Limb (tissue), 2 donors: Measurements from ENCODE around the gene MFSD6.
"Not testable (repeated sequence)": the region's sequence is repeated elsewhere in the genome, so short reads cannot be mapped to it uniquely, and the experiment has no call there.

Source experiments
- DNase-seq, 2 donors: peaks; one replicate each; pipeline ENCODE4 v3.0.0-alpha.2; 2016; ENCODE audit errors: extremely low spot score in 2 of 2

MFSD6 gene

DNA sequence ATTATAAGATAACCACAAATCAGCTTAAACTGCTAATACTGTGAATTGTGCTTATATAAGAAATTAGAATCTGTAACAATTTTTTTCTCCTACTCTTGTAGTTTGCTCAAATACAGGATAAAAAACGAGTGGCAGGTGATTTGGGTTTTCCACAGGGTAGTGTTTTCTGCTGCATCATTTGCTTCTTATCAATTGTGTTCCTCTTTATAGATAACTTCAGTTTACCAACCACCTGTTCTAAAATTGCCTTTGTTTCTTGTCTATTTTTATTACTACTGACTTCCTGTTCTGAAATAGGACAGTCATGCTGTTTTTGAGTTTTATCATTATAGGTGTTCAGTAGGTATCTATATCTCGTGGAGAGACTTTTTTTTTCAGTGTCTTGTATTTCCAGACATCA lies 56.9 kb downstream of the MFSD6 start:
- DNase-seq = no peak

DNA sequence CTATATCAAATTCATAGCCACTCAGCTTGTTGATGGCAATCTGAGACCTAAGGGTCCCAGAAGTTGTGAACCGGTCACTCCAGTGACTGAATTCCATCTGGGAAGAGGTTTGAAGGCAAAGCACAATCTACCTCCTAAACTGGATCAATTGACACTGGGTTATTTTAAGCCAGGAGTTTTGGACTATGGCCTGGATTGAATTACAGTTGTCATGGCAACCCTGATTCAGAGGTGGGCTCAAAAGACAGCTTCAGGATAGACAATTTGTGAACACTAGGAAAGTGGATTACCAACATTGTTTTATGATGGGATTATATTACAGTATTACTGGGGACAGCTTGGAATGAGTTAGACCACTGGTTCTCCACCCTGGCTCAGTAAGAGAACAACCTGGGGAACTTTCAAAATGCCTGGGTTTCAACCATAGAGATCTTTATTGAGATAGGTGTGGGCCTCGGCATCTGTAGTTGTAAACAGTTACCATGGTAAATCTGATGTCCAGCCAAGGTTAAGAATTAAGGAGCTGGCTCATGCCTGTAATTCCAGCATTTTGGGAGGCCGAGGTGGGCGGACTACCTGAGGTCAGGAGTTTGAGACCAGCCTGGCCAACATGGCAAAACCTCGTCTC lies 58.8 kb downstream of the MFSD6 start:
- DNase-seq = no peak

DNA sequence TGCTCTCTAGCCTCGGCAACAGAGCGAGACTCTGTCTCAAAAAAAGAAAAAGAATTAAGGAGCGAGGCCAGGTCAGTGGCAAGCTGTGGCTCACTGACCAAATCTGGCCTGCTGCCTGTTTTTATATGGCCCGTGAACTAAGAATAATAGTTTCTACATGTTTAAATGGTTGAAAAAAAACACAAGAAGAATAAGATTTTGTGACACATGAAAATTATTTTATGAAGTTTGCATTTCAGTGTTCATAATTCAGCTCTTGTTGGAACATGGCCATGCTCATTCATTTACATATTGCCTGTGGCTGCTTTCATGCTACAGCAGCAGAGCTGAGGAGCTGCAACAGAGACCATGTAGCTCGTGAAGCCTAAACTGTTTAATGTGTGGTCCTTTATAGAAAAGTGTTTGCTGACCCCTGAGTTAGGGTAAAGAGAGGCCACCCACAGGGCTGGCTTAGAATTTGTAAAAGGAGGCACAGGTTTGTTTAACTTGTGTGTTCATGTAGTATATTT lies 59.5 kb downstream of the MFSD6 start:
- peak in 1 of 2 donors; percentile 53 for DNase-seq

DNA sequence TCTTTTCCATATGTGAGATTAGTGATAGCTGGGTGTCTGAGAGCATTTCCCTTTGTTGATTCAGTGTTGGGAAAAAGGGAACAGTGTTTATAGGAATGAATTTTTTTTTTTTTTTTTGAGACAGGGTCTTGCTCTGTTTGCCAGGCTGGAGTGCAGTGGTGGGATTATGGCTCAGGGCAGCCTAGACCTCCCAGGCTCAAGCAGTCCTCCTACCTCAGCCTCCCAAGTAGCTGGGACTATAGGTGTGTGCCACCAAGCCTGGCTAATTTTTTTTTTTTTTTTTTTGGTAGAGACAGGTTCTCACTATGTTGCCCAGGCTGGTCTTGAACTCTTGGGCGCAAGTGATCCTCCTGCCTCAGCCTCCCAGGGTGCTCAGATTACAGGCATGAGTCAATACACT lies 60.2 kb downstream of the MFSD6 start:
- not testable (repeated sequence) for DNase-seq

DNA sequence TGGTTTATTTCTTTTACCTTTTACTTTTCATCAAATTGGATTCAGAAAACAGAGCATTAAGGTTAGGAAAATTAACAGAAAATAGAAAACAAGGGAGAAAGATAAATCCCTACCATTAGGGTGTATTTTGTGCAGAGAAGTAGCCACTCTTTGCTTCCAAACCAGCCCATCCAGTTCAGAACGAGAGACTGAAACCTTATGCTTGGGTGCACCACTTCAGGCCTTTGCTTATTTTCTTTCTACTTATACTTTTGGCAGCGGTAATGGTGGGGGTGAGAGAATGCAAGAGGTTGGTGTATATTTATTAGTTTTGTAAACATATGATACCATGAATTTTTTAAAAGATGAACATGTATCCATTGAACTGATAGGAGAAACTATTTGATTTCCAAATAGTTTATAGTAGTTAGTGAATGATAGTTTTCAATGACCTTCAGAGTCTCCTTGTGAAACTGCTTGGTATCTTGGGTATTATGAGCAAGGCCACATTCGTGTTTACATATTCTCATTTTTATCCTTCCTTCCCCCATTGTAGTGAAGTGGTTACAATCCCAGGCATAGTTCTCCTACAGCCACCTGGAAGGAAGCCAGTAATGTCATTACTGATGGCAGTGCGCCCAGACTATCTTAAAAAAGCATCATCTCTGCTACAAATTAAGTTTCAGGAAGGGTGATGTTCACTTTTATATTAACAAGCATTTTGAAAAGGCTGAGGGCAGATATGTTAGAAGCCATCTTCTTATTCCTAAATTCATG lies 60.8 kb downstream of the MFSD6 start:
- peak; percentile 82 to 92 for DNase-seq

DNA sequence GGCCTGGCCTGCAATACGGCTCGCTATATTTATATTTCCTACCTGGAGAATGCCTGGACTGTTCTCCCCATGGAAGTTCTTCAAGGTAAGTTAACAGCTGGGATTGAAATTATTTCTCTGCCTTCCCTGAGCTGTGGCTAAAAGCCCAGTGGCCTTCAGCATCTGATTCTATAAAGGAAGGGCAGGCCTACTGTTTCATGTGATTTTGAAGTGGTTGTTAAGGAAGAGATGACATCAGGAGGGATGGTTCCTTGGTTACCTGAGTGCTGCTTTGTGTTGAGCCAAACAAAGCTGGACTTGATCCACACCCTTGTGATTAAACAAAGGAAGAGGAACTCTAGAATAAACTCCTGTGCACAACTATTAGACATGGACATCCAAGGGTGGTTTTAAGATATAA lies 61.6 kb downstream of the MFSD6 start:
- DNase-seq = peak; percentile 35 to 68

DNA sequence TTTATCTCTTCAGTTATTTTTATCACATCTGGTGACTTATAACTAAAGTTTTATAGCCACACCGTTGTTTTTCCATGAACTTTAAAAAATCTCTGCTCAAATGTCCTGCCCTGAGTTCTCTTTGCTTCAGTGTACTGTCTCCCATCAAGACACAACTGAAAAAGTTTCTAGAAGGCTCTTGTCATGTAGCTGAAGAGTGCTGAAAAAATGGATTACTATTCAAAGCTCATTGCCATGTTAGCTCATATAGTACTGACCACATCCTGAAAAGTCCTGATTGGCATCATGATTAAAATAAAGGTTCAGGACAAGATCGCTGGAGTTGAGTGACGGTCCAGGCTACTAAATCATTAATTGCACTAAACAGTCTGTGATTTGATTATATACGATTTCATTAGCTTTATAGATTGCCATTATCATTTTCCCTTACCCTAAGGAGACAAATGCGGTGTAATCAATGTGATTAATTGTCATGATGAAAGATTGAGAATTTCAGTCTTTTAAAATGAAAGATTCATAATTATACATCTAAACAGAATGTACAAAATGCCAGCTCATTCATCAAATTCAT lies 62.2 kb downstream of the MFSD6 start:
- DNase-seq = no peak

DNA sequence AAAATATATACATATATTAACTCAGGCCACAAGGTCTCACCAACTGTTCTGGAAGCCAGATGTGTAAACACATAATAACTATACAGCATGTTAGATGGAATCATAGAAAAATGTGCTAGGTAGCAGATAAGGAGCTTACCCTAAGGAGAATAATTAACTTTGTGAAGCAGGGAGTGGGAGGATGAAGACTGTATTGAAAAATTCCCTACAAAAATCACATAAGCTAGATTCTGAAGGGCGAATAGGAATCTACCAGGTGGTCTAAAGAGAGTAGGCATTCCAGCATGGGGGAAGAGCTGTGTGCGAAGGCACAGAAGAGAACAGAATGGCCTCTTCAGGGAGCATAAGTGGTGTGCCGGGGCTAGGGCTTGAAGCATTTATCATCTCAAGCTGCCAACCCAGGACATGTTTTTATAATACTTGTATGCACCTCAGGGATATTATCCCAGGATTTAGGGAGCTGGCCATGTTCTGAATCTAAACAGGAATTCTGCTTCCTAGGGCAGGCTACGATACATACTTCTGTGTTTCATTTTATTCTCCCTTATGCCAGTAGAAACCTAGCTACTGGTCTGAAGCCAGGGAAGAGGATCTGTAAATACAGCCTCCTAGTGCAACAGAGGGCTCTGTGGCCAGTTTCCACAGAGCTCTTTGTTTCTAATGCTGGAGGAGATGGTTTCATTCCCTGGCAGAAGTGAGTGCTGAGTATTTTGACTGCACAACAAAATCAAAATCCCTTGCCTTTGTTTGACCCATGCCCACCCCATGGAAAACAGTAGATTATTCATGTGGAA lies 69.7 kb downstream of the MFSD6 start:
- DNase-seq = no peak

DNA sequence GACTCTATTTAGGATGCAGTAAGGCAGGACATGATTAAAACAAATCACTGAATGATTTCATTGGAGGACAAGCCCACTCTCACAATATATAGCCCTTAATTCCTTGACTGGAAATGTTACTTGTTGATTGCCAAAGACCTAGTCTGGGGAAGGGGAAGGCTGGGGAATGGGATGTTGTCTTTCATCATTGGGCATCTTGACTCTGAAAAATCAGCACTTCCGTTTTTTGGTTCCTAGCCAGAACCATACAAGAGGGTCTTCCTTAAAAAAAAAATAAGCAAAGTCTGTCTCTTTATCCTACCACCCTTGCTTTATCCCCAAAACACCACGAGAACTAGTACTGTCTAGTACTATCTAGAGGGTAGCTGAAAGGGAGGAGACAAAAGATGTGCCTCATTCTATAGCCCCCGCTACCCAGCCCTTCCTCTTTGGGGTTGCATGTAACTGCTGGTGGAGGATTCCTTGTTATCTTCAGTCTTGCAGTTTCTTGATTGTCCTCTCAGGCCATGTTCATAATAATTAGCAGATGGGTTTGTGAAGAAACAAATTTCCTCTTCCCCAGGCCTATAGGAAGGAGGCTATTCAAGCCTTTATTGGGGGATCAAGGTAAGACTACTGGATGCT lies 70.5 kb downstream of the MFSD6 start:
- DNase-seq = no peak

DNA sequence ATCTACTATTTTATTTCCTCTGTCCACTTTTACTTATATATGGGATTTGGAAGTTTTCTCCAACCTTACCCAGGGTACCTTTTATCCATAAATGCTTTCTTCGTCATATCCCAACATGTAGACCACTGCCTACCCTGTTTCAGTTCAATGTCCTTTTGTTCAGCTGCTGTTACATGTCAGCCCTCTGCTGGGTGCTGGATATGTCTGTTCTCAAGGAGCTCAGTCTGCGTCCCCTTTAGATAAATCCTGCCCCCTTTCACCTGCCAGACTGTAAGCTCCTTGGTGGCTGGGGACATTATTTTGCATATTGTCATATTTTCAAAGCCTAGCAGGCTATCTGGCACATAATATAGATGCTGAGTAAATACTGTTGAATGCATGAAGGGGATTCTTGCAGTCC lies 73.2 kb downstream of the MFSD6 start:
- no peak for DNase-seq

DNA sequence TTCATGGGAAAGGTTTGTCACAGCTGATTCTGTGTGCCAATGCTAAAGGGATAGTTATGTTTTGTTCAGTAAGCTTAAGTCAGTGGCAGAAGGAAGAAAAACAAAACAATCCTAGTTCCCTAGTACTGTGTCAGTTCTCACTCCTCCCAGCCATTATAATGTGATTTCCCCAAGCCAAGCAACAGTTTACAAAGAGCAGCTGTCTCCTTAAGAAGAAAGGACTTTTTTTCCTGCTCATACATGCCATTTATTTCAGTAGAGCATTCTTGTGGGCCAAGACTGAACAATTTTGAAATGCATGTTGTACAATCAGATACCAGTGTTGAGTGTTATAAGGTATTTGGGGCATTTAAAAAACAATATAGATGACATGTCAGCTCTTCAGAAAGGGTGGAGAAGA lies 74.3 kb downstream of the MFSD6 start:
- no peak for DNase-seq

DNA sequence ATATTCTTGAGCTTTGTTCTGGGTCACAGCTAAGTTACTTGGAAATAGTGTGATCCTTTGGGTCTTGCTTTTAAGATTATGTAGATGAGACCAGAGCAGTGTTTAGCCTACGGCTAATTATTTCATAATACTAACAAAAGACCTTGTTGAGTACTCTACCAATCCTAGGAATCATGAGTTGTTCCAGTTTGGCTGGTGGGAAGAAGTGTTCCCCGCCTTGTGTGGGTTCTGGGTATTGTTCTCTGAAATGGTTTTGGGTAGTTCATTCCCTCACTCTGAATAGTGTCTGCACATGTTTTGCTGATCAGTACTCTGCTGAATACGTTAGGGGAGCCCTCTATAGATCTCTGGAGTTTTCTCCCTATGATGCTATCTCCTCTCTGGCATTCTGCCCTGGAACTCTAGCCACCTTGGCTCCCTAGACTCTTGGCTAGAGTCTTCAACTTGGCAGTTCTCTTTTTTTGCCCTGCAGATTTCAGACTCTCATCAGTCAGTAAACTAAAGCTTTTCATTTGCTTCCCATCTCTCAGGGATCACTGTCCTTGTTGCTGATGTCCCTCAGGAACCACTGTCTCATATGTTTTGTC lies 78.0 kb downstream of the MFSD6 start:
- DNase-seq = no peak

DNA sequence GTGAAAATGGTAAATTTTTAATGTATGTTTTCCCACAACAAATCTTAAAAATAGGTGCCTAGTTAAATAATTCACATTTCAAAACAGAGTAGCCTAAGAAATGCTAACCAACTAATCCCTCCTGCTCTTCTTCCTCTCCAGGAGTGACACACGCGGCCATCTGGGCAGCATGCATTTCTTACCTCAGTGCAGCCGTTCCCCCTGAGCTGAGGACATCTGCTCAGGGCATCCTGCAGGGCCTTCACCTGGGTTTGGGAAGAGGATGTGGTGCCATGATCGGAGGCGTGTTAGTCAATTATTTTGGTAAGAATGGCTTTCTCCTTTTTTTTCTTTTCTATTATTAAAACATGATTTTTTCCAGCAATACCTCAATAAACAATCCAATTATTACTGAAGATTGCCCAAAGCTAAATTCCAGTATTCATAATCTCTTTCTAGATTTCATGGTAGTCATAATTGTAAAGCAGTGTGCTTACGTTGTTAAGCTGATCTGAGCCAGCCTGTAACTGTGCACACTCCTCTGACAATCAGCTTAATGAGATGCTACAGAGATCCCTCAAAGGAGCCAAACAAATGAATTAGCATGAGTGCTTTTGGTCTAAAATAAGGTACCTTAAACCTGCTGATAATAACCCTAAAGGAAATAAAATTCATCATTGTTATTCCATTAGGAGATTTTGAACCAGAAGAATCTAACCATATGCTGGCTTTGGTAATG lies 80.5 kb downstream of the MFSD6 start:
- DNase-seq = no peak

DNA sequence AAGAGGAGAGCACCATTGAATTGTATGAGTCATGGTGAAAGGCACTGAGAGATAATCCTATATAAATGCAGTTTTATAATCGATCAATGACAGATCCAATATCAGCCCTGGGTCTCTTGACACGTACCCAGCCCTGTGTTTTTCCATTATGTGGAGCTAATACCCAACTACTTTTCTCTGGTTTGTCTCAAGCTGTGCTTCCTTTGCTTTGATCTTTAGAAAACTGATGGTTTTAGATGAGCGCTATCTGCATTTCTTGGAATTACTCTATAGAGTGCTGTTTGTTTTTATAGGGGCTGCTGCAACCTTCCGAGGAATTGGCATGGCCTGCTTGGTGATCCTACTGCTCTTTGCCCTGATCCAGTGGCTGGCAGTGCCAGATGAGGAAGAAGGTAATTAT lies 81.3 kb downstream of the MFSD6 start:
- DNase-seq = no peak

DNA sequence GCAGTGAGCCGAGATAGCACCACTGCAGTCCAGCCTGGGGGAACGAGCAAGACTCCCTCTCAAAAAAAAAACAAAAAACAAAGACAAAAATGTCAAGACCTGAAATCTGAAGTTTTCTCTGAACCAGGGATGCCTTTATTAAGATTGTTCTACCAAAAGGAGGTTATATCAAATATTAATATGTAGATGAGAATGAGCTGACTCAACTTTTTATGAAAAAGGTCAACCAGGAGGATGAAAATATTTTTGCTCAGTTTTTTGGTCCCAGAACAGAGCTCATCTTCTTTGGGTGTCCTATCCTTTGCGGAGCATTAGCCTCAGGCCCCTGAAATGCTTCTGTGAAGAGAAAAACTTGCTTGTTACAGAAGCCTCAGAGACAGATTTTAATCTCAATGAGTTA lies 82.3 kb downstream of the MFSD6 start:
- DNase-seq = no peak

DNA sequence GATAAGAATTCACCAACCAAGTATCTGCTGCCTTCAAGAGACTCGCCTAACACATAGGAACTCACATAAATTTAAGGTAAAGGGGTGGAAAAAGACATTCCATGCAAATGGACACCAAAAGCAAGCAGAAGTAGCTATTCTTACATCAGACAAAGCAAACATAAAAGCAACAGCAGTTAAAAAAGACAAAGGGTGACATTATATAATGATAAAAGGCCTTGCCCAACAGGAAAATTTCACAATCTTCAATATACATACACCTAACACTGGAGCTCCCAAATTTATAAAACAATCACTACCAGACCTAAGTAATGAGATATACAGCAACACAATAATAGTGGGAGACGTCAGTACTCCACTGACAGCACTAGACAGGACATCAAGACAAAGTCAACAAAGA lies 84.9 kb downstream of the MFSD6 start:
- no peak for DNase-seq

DNA sequence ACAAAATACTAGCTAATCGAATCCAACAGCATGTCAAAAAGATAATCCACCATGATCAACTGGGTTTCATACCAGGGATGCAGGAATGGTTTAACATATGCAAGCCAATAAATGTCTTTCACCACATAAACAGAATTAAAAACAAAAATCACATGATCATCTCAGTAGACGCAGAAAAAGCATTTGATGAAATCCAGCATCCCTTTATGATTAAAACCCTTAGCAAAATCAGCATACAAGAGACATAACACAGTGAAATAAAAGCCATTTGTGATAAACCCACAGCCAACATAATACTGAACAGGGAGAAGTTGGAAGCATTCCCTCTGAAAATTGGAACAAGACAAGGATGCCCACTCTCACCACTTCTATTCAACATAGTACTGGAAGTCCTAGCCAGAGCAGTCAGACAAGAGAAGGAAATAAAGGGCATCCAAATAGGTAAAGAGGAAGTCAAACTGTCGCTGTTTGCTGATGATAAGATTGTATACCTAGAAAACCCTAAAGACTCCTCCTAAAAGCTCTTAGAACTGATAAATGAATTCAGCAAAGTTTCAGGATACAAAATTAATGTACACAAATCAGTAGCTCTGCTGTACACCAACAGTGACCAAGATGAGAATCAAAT lies 86.6 kb downstream of the MFSD6 start:
- DNase-seq = not testable (repeated sequence)

DNA sequence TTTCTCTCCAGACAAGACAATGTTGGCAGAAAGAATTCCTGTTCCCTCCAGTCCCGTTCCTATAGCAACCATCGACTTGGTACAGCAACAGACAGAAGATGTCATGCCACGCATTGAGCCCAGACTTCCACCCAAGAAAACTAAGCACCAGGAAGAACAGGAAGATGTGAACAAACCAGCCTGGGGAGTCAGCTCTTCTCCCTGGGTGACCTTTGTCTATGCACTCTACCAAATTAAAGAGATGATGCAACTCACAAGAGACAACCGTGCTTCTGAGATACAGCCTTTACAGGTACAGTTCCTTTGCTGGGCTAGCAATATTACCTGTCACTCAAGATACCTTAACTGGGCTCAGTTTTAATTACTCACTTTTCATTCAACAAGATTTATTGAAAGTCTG lies 89.3 kb downstream of the MFSD6 start:
- DNase-seq = no peak

DNA sequence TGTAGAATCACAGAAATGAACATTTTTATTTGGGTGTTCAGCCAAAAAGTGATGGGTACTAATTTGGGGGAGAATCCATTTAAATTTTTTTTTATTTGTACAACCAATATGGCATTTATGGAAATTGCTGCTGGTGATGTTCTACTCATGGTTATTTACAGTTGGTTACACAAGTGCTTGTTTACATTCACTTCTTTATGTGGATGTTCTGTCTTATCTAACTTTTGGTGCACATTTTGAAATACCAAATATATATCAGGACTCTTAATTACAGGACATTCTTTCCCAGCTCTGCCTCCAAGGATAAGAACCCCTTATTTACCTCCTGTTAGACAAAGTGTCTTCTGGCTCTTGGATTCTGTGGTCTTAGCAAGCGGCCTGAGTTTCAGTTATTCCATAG lies 91.1 kb downstream of the MFSD6 start:
- DNase-seq = no peak

DNA sequence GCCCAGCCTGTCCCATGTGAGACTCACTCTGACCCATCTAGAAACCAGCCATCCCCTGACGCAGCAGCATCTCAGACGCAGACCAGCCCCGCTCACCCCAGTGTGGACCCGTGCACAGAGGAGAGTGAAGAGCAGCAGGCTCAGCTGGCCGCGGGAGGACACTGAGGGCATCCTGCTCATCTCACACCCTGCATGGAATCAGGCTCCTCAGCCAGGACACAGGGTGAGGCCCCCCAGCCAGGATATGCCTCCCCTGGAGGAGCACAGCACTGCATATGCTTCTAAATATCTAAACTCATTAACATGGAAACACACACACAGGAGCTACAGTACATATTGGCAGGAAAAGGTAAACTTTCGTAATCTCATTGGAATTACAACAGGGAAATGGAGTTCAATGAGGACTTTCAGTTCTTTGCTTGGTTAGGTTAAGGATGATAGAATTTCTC lies 91.9 kb downstream of the MFSD6 start:
- DNase-seq = no peak
